ENCODE data around the gene ESR2.

DNA sequence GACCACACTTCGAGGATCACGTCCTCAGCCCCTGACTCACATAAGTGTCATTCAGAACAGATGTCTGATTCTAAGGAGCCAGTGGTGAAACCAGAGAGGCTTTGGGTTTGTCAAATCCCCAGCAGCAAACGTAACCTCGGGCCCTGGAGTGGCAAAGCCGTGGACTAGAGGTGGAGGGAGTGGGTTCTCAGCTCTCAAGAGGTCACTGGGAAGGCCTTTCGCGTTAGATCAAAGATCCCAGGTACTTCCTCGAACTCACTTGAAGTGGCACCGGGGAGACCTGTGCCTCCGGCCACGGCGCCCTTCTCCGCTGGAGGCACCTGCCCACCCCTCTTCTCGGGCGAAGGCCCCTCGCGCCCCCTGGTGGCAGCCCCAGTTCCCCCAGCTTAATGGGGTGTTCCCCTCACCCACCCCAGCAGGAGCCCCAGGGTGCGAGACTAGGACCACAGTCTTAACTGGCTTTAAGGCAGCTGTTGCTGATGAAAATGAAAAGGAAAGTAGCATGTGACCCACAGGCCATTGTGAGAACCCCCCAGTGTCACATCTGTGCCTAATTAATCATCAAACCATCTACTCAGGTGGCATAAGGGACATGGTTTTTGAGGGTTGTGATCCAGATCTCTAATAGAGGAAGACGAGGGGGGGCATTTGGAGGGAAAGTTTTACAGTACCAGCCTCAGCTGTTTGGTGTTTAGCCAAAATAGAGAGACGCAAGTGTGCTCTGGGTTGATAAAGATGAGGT, 672 bp upstream of the ESR2 start:
- TF ChIP-seq, protein P1, sequence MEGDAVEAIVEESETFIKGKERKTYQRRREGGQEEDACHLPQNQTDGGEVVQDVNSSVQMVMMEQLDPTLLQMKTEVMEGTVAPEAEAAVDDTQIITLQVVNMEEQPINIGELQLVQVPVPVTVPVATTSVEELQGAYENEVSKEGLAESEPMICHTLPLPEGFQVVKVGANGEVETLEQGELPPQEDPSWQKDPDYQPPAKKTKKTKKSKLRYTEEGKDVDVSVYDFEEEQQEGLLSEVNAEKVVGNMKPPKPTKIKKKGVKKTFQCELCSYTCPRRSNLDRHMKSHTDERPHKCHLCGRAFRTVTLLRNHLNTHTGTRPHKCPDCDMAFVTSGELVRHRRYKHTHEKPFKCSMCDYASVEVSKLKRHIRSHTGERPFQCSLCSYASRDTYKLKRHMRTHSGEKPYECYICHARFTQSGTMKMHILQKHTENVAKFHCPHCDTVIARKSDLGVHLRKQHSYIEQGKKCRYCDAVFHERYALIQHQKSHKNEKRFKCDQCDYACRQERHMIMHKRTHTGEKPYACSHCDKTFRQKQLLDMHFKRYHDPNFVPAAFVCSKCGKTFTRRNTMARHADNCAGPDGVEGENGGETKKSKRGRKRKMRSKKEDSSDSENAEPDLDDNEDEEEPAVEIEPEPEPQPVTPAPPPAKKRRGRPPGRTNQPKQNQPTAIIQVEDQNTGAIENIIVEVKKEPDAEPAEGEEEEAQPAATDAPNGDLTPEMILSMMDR (IDR thresholded peaks at IDR 0.05) = peak; percentile 79 to 92 (median 89)
- no peak for TF ChIP-seq POLR2A (IDR thresholded peaks at IDR 0.05)

Measured in body of pancreas (tissue), 4 donors.